HEK293T (cell line): ENCODE results near the gene RANBP3L.

ENCODE experiments used
- CTCF ChIA-PET: fragments of 350-600 bp; formaldehyde crosslinking; extraction: SDS; loops from one replicate; lab custom pipeline; 2021; ENCODE audit warnings: antibody characterized with exemption, inconsistent platforms; lab: Yijun Ruan, JAX
- POLR2A ChIA-PET: fragments of 350-600 bp; formaldehyde crosslinking; extraction: SDS; loops from one replicate; lab custom pipeline; 2020; ENCODE audit warnings: antibody characterized with exemption, inconsistent platforms; lab: Yijun Ruan, JAX
- DNase-seq: peaks from one replicate; pipeline ENCODE4 v3.0.0; 2012; ENCODE audit warnings: mixed read lengths; ENCODE audit errors: extremely low spot score
- ARNT ChIP-seq: fragments of 450-650 bp; IDR thresholded peaks from 2 replicates; pipeline ENCODE4 v1.6.1; 2017; ENCODE audit warnings: mild to moderate bottlenecking
- BHLHE40 ChIP-seq: fragments of 450-650 bp; IDR thresholded peaks from 2 replicates; pipeline ENCODE4 v1.6.1; 2016; ENCODE audit warnings: mild to moderate bottlenecking, moderate library complexity, borderline replicate concordance
- CTBP1 ChIP-seq: fragments of 450-650 bp; IDR thresholded peaks from 2 replicates; pipeline ENCODE4 v1.6.1; 2016; ENCODE audit warnings: borderline replicate concordance
- ELF4 ChIP-seq: fragments of 450-650 bp; IDR thresholded peaks from 2 replicates; pipeline ENCODE4 v1.6.1; 2017; ENCODE audit warnings: antibody characterized with exemption
- FOXA1 ChIP-seq: fragments of 450-650 bp; IDR thresholded peaks from 2 replicates; pipeline ENCODE4 v1.6.1; 2016; ENCODE audit warnings: mild to moderate bottlenecking
- FOXK2 ChIP-seq: fragments of 450-650 bp; IDR thresholded peaks from 2 replicates; pipeline ENCODE4 v1.6.1; 2016; ENCODE audit warnings: mild to moderate bottlenecking
- FOXM1 ChIP-seq: fragments of 450-650 bp; IDR thresholded peaks from 2 replicates; pipeline ENCODE4 v1.6.1; 2017; ENCODE audit warnings: mild to moderate bottlenecking, borderline replicate concordance
- HDGF ChIP-seq: fragments of 450-650 bp; IDR thresholded peaks from 2 replicates; pipeline ENCODE4 v1.6.1; 2017; ENCODE audit warnings: antibody characterized with exemption, borderline replicate concordance
- L3MBTL2 ChIP-seq: fragments of 450-650 bp; conservative IDR thresholded peaks from 2 replicates; pipeline ENCODE4 v1.6.1; 2016; ENCODE audit warnings: mild to moderate bottlenecking
- LEF1 ChIP-seq: fragments of 450-650 bp; IDR thresholded peaks from 2 replicates; pipeline ENCODE4 v1.6.1; 2017; ENCODE audit warnings: mild to moderate bottlenecking, borderline replicate concordance
- NFRKB ChIP-seq: fragments of 450-650 bp; IDR thresholded peaks from 2 replicates; pipeline ENCODE4 v1.6.1; 2016; ENCODE audit warnings: mild to moderate bottlenecking, moderate library complexity
- SP1 ChIP-seq: fragments of 450-650 bp; IDR thresholded peaks from 2 replicates; pipeline ENCODE4 v1.6.1; 2017
- SUZ12 ChIP-seq: fragments of 450-650 bp; IDR thresholded peaks from 2 replicates; pipeline ENCODE4 v1.6.1; 2016; ENCODE audit warnings: mild to moderate bottlenecking
- TARDBP ChIP-seq: fragments of 450-650 bp; IDR thresholded peaks from 2 replicates; pipeline ENCODE4 v1.6.1; 2016
- ZNF384 ChIP-seq: fragments of 450-650 bp; IDR thresholded peaks from 2 replicates; pipeline ENCODE4 v1.6.1; 2016
- TF ChIP-seq, protein P1 (sequence below): fragments of 450-650 bp; IDR thresholded peaks from 2 replicates; pipeline ENCODE4 v1.6.1; 2016

The RANBP3L gene

DNA sequence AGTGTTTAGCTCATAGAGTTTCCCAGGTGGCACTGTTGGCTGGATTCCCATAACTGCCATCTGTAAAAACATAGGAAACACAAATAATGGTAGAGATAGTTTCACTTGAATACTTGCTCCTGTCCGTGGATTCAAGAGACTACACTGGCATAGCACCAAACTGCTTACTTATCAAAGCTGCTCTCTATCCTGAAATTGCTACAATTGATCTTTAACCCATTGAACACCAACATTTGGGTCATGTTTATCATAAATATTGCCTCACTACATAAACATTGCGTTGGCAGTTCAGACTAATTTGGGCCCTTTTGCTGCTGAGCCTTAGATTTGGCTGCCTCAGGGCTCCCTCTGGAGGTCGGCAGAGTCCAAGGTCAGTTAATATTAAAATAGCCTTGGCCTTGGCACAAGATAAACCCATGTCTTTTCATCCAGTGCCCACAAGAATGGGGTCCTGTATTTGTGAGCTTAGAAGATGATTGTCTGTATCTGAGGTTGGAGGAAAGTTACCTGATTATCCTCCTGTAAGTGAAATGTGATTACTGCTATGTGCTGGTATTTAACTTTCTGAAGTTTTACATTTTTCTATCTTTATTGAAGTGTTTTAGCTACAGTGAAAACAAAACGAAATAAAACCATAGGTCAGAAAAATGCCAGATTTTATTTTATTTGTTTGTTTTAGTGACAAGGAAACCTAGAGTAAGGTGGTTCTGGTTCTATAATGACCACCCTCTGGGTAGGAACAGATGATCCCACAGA, 4.0 kb upstream of the RANBP3L start:
- peak; percentile 45 for DNase-seq
- CTCF ChIA-PET = interaction anchor here (0.6 to 1.7 kb wide), 14 partner anchors 28 to 233 kb away, joined by 3 to 7 read pairs (median 3); partner anchors contain the start of gene NADK2
- TF ChIP-seq CTBP1 (no peak), FOXM1 (no peak)
- POLR2A ChIA-PET = interaction anchor here (0.6 kb wide), 1 partner anchor 64 kb away, joined by 3 read pairs; the partner anchor contains the start of gene NADK2

DNA sequence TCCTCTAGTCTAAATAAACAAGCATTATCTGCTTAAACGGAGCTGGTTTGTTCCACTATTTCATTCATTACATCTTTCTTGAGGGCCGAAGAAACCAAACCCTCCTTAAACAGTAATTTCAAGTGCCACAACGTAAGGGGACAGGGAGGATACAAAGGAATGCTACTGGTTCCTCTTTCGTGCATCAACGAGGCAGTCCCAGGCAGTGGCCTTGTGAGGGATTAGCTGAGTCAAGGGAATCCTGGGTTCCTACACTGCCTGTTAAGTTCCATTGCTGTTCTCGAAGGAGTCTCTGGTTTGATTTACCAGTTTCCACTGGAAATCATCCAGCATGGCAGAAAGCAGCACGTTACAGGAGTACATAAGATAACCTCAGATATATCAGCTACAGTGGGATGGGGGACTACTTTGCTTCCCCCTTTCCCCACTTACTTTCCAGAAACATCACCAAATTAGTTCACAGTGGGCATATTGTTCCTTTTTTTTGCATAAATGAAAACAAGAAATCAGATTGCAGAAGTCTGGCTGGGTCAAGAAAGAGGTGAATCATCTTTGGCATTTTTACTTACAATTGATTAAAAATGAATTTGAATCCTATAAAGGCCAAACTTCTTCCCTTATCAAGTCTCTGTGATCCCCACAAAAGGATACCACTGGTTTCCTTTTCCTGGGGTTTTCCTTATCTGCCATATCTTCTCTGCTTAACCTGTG, 2.5 kb upstream of the RANBP3L start:
- CTCF ChIA-PET = interaction anchor here (0.6 to 0.9 kb wide), 3 partner anchors 39 to 70 kb away, joined by 3 to 6 read pairs (median 3); no protein-coding TSS in a partner anchor
- POLR2A ChIA-PET = interaction anchor here (0.7 to 1.2 kb wide), 2 partner anchors 62 to 153 kb away, joined by 3 to 5 read pairs; partner anchors contain the start of gene NADK2
- TF ChIP-seq ARNT (no peak), LEF1 (no peak), CTBP1 (no peak), FOXM1 (no peak), ELF4 (no peak), SUZ12 (no peak), FOXK2 (no peak), TARDBP (no peak), ZNF384 (no peak), HDGF (no peak), NFRKB (no peak), L3MBTL2 (no peak), BHLHE40 (no peak), SP1 (no peak), FOXA1 (no peak)
- TF ChIP-seq, protein P1, sequence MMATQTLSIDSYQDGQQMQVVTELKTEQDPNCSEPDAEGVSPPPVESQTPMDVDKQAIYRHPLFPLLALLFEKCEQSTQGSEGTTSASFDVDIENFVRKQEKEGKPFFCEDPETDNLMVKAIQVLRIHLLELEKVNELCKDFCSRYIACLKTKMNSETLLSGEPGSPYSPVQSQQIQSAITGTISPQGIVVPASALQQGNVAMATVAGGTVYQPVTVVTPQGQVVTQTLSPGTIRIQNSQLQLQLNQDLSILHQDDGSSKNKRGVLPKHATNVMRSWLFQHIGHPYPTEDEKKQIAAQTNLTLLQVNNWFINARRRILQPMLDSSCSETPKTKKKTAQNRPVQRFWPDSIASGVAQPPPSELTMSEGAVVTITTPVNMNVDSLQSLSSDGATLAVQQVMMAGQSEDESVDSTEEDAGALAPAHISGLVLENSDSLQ = no peak
- no peak for DNase-seq

DNA sequence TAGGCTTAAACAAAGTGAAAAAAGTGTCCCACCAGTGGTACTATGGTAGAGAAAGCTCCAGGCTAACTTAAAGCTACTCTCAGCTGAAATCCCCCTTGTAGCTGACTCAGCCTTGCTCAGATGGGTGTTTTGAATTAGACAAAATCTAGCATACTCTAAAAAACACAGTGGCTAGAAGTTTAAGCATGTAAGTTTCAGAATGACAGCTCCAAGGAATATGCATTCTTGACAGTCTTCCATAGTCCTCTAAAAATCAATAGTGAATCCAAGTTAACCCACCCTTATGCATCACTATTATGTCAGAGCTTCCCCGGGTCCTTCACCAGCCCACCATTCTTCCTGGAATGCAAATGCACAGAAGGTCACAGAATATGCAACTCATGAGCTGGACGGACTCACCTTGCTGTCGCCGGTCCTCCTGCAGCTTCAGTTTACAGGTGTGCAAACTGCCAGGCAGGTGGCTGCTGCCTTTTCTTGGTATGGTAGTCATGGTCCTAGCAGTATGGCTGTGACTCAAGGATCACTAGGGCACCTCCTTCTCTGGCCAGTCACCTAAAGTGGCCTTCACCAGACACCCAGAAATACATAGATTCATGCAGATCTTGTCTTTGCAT, 668 bp downstream of the RANBP3L start:
- DNase-seq = no peak
- no peak for TF ChIP-seq ARNT
- TF ChIP-seq FOXA1 = no peak
- TF ChIP-seq SP1 = no peak
- CTCF ChIA-PET = interaction anchor here (1.1 to 3.2 kb wide), 4 partner anchors 23 to 222 kb away, joined by 4 to 18 read pairs (median 7); no protein-coding TSS in a partner anchor
- POLR2A ChIA-PET = interaction anchor here (1.1 kb wide), 1 partner anchor 150 kb away, joined by 3 read pairs; no protein-coding TSS in a partner anchor

DNA sequence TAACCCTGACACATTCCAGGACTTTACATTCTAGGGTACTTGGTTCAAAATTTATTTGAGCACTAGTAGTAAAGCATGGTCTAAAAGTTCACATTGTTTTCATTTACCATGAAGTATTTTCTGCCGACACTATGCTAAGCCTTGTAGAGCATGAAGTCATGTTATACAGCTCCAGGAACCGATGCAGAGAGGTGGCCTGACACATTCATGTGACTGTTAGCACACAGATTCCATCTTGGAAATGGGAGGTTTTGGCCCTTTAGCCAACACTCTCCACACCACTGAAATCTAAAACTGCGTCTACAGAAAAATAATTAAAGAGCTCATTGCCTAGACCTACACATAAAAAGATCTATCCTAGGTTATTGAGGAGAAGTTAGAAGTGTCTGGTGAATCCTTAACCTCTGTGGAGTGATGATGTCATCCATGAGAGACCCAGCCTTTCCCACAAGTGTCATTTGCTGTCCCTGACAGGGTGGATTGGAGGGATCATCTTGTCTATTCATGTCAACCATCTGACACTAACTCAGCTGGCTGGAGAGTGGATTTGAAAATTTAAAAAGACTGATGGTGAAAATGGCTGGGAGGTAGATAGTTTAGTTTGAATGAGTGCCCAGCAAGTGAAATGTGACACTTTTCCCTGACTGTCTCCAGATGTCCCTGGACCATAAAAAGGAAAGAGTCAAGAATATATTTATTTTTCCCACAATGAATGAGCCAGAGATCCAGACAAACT, 1.3 kb downstream of the RANBP3L start:
- TF ChIP-seq CTBP1 = no peak
- POLR2A ChIA-PET = no interaction called here
- DNase-seq = no peak
- CTCF ChIA-PET = interaction anchor here (3.1 to 3.2 kb wide), 2 partner anchors 35 to 122 kb away, joined by 7 to 18 read pairs; no protein-coding TSS in a partner anchor

DNA sequence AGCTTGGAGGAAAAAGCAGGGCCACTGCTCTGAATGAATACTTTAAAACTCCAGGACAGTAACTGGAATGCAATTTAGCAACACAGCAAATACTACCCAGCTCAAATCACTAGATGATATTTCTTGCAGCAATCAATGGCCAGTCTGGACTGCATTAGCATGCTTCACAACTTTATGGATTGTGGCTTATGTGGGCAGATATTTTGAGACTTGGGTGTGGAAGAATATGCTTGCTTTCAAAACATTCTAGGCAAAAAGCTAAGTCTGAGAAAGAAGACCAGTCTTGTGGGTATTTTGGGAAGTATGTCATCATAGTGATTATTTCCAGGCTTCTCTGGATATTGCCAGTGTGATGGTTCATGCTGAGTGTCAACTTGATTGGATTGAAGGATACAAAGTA, 3.1 kb downstream of the RANBP3L start:
- ChIA-PET POLR2A (no interaction called here), CTCF (no interaction called here)
- TF ChIP-seq ARNT = no peak
- no peak for TF ChIP-seq FOXA1
- no peak for TF ChIP-seq FOXM1
- TF ChIP-seq HDGF = no peak
- no peak for TF ChIP-seq LEF1
- no peak for DNase-seq

DNA sequence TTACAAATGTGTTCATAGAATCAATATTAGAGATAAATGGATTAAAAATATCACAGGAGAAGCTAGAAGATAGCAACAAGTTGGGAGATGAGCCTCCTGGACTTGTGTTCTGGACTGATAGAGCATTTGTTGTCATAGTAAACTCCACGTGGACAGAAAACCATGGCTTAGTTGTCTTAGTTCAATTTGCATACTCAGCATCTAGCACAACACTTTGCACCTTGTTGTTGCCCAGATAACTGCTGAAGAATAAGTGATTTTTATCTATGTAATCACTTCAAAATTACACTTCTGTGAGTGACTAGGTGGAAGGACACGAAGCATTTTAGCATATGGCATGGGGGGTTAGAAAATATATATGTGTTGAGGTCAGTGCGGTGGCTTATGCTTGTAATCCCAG, 4.0 kb downstream of the RANBP3L start:
- no peak for DNase-seq
- TF ChIP-seq NFRKB = no peak
- TF ChIP-seq LEF1 = no peak
- TF ChIP-seq BHLHE40 = no peak
- no peak for TF ChIP-seq FOXA1
- no peak for TF ChIP-seq ARNT
- no peak for TF ChIP-seq CTBP1
- no peak for TF ChIP-seq HDGF
- no peak for TF ChIP-seq TARDBP
- TF ChIP-seq FOXM1 = no peak
- no peak for TF ChIP-seq SP1
- TF ChIP-seq, protein P1 = no peak
- no peak for TF ChIP-seq ZNF384
- TF ChIP-seq ELF4 = no peak
- no peak for TF ChIP-seq FOXK2
- TF ChIP-seq SUZ12 = no peak
- no peak for TF ChIP-seq L3MBTL2
- POLR2A ChIA-PET = interaction anchor here (1.1 kb wide), 1 partner anchor 56 kb away, joined by 4 read pairs; the partner anchor contains the start of gene NADK2
- CTCF ChIA-PET = interaction anchor here (0.9 kb wide), 1 partner anchor 32 kb away, joined by 3 read pairs; no protein-coding TSS in a partner anchor
